ENCODE data around the gene LRFN4.

DNA sequence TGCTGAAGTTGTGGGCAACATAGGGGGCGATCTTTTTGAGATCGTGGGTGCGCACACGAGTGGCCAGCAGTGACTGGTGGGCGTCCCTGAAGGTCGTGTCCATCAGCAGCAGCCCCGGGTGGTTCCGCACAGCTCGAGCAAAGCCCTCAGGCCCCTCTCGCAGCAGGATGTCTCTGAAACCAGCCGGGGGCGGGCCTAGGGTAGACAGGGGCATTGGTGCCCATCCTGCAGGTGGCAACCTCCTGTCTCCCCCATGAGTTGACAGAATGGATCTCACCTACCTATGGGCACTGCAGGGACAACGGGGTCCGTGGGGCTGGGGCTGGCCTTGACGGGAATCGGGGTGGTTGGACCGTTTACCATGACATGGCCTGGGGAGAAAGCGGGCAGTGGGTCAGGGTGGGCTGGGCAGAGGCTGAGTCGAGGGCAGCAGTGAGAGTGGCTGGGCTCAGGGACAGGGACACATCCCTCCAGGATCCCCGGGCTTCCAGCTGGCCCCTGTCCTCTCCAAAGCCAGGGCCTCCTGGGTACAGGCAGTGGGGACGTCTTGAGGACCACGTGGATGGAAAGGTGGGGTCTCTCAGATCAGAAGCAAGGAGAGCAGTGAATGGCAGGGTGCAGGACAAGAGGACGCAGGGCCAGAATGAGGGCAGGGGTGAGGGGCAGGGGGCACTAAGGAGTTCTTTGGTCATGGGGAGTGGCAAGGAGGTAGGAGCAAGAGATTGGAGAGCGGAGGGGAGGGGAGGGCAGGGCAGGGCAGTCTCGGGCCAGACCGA lies 4.2 kb upstream of the LRFN4 start:
- TF ChIP-seq, protein P1, sequence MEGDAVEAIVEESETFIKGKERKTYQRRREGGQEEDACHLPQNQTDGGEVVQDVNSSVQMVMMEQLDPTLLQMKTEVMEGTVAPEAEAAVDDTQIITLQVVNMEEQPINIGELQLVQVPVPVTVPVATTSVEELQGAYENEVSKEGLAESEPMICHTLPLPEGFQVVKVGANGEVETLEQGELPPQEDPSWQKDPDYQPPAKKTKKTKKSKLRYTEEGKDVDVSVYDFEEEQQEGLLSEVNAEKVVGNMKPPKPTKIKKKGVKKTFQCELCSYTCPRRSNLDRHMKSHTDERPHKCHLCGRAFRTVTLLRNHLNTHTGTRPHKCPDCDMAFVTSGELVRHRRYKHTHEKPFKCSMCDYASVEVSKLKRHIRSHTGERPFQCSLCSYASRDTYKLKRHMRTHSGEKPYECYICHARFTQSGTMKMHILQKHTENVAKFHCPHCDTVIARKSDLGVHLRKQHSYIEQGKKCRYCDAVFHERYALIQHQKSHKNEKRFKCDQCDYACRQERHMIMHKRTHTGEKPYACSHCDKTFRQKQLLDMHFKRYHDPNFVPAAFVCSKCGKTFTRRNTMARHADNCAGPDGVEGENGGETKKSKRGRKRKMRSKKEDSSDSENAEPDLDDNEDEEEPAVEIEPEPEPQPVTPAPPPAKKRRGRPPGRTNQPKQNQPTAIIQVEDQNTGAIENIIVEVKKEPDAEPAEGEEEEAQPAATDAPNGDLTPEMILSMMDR (IDR thresholded peaks at IDR 0.05; ENCODE audit: extremely low read depth in 1 of 2, insufficient read depth in 1 of 2, low read depth in 1 of 2, low read length in 2 of 2), result no peak
- TF ChIP-seq EZH2 (IDR thresholded peaks at IDR 0.05; ENCODE audit: borderline replicate concordance, low read depth, low read length, severe bottlenecking) (no peak), POLR2AphosphoS5 (IDR thresholded peaks at IDR 0.05; ENCODE audit: insufficient read depth, low read depth, low read length) (no peak), POLR2A (IDR thresholded peaks at IDR 0.05; ENCODE audit: low read depth, low read length) (no peak), FOS (IDR thresholded peaks at IDR 0.05; ENCODE audit: borderline replicate concordance, insufficient read depth, low read length) (no peak), GATA2 (IDR thresholded peaks at IDR 0.05; ENCODE audit: insufficient read depth, insufficient read length, low read depth, low read length) (no peak), MYC (IDR thresholded peaks at IDR 0.05; ENCODE audit: low read depth, low read length) (no peak)
- TF ChIP-seq, protein P2, sequence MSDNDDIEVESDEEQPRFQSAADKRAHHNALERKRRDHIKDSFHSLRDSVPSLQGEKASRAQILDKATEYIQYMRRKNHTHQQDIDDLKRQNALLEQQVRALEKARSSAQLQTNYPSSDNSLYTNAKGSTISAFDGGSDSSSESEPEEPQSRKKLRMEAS (IDR thresholded peaks at IDR 0.05; ENCODE audit: insufficient read depth, insufficient read length), result no peak
